HG03565 (cell line): ENCODE data around the gene LTA.
A peak's percentile ranks its signal among the peaks of the same experiment; 100 is the strongest.

ENCODE experiments used
- ATAC-seq: cut with Tn5 transposase; IDR thresholded peaks from one replicate; pipeline ENCODE4 v1.9.1; 2021; ENCODE audit warnings: mild to moderate bottlenecking, moderate library complexity; ENCODE audit not compliant: unreplicated experiment

The LTA gene

GRCh38 chr6:31568537-31568961 lies 3.5 kb upstream of the LTA start:
- ATAC-seq = peak; percentile 55

- no peak for ATAC-seq
Measured at GRCh38 chr6:31569861-31570536, 2.1 kb upstream of the LTA start.

GRCh38 chr6:31573239-31574105 lies 1.4 kb downstream of the LTA start:
- no peak for ATAC-seq

GRCh38 chr6:31574106-31575061 lies 2.3 kb downstream of the LTA start:
- ATAC-seq = no peak

- ATAC-seq = no peak
Measured at GRCh38 chr6:31575335-31575901, 3.3 kb downstream of the LTA start, which contains the start of gene TNF. TNF (plus strand) TSS chr6:31575565; CDS start chr6:31575742, 177 bp downstream.

- ATAC-seq = no peak
Measured at GRCh38 chr6:31575952-31576685, 4.0 kb downstream of the LTA start.

- ATAC-seq = no peak
Measured at GRCh38 chr6:31576897-31577578, 4.9 kb downstream of the LTA start.

- no peak for ATAC-seq
Measured at GRCh38 chr6:31577579-31577966, 5.5 kb downstream of the LTA start.

GRCh38 chr6:31578184-31579118 lies 6.4 kb downstream of the LTA start:
- no peak for ATAC-seq

- ATAC-seq = no peak
Measured at GRCh38 chr6:31579119-31579505, 7.0 kb downstream of the LTA start.

- no peak for ATAC-seq
Measured at GRCh38 chr6:31579546-31580437, 7.7 kb downstream of the LTA start.

- ATAC-seq = no peak
Measured at GRCh38 chr6:31580438-31580740, 8.3 kb downstream of the LTA start.

- ATAC-seq = peak; percentile 54
Measured at GRCh38 chr6:31580807-31581433, 8.8 kb downstream of the LTA start.

GRCh38 chr6:31581434-31582229 lies 9.5 kb downstream of the LTA start:
- no peak for ATAC-seq

- no peak for ATAC-seq
Measured at GRCh38 chr6:31582230-31582643, 10.1 kb downstream of the LTA start, which contains the start of gene LTB. LTB (minus strand) TSS chr6:31582424; CDS start chr6:31582417, 7 bp downstream.

GRCh38 chr6:31585491-31585890 lies 13.4 kb downstream of the LTA start:
- no peak for ATAC-seq
